CD4-positive, alpha-beta T cell treated with Interleukin-4 for 1 hour (primary cell): Measurements from ENCODE around the gene MAN1C1.
A peak's percentile ranks its signal among the peaks of the same experiment; 100 is the strongest.

Experiments
- DNase-seq, 2 donors: peaks; one replicate each; pipeline ENCODE4 v3.0.0-alpha.2; 2020 to 2022

The MAN1C1 gene

DNA sequence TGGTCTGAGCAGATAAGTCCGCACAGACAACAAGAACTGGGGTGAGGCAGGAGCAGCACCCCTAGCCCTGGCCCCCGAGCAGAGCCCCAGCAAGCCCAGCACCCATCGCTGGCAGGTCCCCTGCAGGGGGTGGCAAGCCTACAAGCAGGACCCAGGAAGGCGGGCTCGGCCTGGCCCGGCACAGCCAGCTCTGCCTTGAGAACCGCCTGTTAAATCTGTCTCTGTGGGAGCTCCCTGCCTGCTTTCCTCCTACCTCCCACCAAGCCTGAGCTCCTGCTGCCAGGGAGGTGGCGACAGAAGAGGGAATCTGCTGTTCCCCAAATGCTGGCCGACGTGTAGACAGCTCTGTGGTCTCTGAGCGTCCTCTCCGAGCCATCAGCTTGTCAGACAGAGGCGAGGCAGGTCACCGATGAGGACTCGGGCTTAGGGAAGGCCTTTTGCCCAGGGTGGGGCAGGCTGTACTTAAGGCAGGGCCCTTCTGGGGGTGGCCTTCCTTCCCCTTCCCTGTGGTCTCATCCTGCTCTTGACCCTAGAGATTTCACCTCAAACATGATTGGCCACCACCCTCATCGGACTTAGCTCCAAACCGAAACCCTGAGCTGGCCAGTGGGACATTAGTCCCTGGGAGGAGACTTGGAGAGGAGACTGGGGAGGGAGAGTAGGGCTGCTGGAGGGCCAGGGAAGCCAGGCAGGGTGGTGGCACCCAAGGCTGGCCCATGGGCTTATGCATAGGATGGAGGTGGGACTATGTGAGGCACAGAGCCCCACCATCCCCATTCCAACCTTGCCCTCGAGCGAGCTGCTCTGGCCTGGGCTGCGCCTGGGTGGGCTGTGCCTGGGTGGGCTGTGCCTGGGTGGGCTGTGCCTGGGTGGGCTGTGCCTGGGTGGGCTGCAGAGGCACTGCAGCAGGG is 191.1 kb downstream of the MAN1C1 start:
- no peak for DNase-seq

DNA sequence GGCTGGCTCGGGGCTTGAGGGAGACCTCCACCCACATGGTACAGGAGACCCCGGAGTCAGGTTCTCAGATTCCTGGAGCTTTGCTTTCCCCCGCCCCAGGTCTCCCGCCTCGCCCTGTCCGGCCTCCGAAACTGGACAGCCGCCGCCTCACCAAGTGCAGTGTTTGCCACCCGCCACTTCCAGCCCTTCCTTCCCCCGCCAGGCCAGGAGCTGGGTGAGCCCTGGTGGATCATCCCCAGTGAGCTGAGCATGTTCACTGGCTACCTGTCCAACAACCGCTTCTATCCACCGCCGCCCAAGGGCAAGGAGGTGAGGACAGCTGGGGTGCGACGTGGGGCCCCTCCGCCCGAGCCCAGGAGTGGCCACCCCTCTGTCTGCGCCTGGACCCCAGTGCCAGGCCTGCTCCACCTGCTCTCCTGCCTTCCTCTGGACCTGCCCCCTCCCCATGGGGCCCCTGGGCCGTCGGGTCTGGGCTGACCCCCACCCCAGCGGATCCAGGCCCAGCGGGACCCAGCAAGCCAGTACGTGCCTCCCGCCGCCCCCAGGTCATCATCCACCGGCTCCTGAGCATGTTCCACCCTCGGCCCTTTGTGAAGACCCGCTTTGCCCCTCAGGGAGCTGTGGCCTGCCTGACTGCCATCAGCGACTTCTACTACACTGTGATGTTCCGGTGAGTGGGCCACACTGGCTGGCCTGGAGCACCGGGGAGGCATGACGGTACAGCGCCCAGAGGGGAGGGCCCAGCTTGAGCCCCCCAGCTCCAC is 192.1 kb downstream of the MAN1C1 start:
- no peak for DNase-seq

DNA sequence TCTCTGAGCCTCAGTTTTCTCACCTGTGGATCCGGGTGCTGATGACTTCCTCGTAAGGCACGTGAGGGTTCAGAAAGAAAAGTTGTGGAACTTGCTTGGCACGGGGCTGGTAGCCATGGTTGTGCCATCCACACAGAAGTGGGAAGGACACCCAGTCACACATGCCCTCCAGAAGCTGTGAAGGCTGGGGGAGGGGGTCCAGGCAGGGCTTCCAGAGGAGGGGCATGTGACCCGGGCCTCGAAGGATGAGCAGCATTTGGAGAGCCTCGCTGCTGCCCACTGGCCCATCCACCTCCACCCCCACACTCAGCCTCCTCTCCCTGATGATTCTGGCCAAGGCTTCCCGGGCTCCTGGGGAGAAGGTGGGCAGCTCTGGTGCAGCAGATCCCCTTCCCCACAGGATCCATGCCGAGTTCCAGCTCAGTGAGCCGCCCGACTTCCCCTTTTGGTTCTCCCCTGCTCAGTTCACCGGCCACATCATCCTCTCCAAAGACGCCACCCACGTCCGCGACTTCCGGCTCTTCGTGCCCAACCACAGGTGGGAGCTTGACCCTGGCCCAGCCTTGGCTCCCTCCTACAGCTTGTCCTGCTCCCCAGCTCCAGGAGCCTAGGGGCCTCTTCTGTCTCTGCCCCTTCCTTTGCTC is 192.8 kb downstream of the MAN1C1 start:
- DNase-seq = peak in 1 of 2 donors; percentile 39

DNA sequence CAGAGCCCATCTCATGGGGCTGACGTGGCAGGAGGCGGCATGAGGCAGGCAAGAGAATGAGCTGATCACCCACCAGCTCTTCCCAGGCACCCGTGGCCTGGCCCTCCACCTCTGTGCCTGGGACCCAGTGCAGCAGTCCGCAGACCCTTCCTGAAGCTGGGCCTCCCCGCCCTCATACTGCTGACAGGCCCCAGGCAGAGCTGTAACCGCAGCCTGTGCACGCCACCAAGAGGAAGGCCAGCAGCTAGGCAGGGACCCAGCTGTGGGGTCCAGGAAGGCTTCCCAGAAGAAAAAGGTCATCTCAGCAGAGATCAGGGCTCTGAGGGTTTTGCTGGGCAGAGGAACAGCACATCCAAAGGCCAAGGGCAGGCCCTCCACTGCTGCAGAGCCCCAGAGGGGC is 193.3 kb downstream of the MAN1C1 start:
- no peak for DNase-seq

DNA sequence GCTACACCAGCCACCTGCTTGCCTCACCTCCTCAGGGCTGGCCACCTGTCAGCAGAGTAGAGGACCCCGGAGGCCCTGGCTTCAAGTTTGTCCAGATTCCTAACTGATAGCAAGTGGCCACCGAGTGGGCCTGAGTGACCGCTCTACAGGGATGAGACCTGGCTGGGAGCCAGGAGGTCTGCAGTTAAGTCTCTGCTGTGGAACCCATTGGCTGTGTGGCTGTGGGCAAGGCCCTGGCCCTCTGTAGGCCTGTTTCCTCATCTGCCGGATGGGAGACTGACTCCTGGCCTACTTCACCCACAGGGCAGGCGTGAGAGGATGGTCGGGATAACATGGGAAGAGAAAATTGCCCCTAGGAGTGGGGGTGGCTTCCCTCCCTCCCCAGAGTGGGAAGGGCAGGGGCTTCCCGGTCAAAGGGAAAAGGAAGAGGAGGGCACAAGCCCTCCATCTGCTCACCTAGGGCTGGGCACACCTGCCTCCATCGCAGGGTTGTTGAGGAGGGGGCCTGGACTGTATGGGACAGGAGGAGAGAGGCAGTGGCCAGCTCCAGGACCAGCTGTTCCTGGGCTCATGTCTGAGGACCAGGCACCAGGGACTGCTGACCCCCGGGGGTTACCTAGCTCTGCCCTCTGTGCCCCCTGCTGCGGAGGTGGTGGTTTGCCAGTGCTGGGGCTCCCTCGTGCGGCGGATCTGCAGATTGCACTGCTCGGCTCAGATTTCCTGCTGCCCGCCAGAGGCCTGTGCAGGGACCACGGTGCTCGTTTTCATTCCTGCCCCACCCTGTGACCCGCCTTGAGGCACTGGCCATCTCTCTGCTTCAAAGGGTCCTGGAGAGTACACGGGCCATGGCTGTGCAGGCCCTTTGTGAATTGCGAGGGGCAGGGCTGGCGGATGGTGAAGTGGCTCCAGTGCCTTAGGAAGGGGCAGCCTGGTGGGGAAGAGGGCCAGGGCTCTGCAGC is 194.0 kb downstream of the MAN1C1 start:
- peak; percentile 79 for DNase-seq

DNA sequence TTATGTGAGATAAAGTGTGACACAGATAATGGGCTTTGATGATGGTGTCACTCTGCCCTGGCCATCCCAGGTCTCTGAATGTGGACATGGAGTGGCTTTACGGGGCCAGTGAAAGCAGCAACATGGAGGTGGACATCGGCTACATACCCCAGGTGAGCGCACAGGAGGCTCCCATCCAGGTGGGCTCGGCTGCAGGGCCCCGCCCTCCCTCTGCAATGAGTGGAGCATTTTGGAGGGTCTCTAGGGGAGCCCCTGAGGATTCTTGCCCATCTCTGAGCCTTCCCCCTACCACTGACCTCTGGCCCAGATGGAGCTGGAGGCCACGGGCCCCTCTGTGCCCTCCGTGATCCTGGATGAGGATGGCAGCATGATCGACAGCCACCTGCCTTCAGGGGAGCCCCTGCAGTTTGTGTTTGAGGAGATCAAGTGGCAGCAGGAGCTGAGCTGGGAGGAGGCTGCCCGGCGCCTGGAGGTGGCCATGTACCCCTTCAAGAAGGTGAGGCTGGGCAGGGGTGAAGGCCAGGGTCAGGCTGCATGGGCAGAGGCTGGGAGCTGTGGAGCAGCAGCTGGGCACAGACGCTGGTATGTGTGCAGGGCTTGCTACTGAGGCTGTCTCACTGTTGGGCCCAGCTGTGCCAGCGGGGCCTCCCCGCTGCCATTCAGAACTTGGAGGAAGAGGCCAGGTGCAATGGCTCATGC is 194.9 kb downstream of the MAN1C1 start:
- DNase-seq = no peak

DNA sequence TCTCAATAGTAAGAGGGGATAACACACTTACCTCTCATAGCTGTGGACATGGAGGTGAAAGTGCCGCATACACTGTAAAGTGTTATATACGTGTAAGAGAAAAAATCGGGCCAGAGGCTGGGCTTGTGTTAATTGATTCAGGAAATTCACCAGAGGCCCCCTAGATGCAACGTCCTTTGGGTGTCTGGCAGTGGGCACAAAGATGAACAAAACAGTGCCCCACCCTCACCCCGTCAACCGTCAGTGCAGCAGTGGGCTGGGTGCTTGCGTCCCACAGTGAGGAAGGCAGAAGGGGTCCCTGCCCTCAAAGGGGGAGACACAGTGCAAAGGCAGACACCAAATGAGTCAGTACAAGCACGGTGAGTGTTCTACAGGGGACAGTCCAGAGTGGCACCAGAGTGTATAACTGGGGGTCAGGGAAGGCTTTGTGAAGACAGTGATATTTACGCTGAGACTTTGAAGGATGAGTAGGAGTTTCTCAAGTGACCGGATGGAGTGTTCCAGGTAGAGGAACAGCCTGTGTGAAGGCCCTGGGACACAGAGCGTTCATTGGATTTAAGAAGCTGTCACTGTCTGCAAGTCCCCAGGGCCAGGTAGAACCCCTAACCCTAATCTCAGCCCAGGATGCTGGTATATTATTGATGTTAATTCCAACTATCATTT is 196.6 kb downstream of the MAN1C1 start:
- DNase-seq = no peak

DNA sequence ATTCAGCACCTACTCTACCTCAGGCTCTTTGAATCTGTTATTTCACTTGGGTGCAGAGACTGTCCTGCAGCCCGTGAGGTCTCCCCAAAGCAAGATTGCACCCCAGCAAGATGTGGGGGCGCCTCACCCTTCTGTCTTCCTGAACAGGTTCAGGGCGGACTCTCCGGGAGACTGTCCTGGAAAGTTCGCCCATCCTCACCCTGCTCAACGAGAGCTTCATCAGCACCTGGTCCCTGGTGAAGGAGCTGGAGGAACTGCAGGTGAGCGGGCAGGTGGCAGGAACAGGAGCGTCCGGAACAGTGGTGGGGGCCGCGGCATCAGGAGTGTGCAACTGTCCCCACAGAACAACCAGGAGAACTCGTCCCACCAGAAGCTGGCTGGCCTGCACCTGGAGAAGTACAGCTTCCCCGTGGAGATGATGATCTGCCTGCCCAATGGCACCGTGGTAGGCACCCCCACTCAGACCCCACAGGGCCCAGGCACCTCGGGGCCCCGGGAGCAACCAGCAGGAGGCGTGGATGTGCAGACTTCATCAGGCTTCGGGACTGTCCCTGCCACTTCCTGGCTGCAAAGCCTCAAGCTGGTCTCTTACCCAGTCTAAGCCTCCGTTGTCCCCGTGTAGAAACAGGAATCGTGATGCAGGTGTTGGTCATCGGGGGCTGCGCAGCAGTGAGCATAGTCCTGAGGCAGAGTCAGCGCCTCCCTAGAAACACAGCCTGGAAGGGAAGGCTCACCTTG is 197.3 kb downstream of the MAN1C1 start:
- no peak for DNase-seq

DNA sequence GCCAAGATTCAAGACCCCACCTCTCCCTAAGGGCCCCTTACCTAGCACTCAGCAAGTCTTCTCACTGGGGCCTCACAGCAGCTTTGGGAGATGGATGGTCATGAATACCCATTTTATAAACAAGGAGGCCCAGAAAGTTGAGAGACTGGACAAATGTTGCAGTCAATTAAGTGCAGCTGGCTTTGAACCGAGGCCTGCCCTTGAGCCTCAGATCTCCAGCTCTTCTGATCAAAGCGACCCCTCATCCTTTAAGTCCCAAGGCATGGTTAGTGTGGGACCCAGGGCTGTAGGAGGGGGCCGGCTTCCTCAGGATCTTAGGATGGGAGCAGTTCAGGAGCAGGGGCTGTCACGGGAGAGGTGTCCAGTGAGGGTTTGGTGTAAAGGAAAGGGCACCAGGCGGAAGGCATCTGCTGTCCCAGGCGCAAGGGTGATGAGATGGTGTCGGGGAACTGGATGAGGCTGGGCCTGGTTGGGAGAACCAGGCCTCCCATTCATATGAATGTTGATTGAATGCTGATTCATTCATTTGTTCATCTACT is 198.0 kb downstream of the MAN1C1 start:
- no peak for DNase-seq

DNA sequence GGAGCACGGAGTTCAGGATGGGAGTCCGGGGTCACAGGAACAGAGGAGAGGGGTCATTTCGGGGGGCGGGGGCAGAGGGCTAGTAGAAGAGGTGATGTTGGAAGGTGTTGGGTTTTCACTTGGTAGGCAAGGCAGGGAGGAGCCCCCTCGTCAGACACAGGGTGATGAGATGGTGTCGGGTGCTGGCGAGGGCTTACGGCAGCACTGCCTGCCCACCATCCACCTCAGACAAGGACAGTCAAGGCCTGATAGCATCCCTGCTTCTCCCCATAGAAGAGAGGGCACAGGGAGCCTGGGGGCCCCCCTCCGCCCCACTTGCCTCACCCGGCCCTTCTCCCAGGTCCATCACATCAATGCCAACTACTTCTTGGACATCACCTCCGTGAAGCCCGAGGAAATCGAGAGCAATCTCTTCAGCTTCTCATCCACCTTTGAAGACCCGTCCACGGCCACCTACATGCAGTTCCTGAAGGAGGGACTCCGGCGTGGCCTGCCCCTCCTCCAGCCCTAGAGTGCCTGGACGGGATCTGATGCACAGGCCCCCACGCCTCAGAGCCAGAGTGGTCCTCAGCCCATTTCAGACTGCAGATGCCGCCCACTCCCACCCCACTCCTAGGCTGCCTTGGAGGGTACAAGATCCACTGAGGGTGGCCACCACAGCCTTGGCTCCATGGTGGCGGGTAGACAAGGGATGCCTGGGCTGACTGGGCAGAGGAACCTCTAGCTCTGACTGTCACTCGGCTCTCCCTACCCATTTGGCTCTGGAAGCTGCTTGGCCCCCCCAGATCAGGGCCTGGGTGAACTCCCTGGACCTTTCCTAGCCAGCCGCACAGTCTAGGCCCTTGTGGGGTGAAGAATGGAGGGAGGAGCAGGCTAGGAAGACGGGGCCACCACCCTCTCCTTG is 198.9 kb downstream of the MAN1C1 start:
- no peak for DNase-seq

DNA sequence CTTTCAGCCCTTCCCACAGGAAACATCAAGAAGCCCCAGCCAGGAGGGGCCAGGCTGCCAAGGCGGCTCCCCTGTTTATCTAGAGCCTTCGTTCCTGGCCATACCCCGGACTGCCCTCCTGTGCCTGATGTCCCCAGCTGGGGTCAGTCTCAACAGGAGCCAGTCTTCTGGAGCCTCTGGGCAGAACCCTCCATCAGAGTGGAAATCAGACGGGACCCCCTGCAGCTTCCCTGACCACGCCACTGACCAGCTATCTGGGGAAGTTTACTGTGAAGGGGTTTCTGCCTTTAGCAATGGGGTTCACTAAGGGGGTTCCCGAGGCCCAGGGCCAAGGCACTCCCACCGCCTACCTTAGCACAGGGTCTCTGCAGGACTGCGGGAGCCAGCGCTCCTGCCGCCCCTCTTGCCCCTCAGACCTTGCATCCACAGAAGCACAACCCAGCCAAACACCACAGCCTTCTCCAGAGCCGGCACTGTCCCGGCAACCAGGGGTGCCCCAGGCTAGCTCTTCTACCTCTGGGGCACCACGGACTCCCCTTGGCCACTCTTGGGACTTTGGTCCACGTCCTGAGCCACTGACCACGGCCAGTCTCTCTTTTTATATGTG is 199.6 kb downstream of the MAN1C1 start:
- DNase-seq = no peak

DNA sequence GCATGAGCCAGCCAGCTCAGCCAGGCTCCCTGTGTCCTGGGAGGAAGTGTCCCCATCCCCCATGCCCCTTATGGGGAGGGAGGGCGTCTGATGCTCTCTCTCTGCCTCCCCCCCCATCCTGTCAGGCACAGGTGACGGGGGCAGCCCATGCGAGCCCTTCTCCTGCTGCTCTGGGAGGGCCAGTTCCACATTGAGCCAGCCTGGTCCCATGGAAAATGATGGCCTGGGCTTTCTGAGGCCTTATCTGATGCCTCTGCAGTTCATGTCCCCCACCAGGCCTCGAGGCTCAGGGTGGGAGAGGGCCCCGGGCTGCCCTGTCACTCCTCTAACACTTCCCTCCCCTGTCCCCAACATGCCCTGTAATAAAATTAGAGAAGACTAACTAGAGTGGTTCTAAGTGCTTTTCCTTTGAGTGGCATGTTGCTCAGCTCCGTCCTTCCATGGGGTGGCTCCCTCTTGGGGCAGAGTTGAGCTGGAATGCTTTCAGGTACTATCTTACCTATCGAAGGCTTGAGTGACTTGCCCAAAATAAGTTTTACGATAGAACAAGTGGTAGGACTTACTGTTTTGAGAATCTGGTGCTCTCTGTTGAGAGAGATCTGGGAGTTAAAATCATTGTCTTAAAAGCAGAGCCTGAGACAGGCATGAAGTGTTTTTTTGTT is 201.4 kb downstream of the MAN1C1 start:
- no peak for DNase-seq

DNA sequence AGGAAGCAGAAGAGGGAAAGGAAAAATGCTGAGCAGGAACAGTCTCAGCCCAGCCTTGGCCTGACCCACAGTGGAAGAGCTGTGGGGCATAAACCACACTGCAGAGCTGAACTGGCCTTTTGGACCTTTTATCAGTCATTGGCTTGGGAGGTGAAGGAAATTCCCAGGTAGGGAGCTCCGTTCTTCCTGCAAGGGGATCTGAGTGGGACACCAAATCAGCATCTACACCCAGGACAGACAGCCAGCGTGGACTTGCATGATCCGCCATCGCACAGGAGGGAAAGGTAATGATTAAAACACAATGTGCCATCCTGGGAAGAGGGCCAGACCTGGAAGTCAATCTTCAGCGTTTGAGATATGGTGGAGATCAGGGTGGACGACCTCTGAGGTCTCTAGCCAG is 202.0 kb downstream of the MAN1C1 start:
- DNase-seq = no peak

DNA sequence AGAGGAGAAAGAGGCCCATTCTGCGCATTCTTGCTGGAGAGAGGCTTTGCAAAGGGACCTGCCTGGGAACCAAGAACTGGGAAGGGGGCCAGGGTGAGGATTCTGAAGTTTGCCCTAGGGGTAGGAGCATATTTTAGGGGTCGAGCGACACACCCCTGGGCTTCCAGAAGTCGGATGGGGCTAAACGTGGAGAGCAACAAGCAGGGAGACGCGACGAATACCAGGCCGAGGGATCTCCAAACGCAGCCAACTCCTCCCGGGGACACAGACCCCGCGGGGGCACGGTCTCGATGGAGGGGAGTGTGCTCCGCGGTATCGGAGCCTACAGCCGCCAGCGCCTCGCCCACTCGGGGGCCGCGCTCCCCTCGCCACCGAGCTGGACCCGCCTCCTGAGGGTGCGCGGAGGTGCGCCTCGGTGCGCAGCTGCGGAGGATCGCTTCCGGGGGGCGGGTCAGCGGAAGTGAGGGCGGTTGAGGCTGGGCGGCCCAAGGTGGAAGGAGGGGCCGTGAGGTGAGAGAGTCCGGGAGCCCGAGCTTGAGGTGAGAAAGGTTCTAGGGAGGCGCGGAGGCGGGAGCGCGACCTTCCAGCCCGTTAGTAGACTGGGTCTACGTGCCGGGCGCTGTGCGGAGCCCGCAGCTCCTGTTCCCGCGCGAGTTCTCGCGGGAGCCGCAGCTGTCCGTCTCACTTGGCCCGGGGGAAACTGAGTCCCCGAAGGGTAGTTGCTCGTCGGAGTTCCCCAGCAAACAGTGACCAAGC is 203.1 kb downstream of the MAN1C1 start, which contains the start of gene MTFR1L:
Gene MTFR1L (plus strand): TSS at position 464 of the 756 bp plus-strand sequence. CDS start 3,151 bp downstream, outside the sequence.
- peak; percentile 91 to 93 for DNase-seq

DNA sequence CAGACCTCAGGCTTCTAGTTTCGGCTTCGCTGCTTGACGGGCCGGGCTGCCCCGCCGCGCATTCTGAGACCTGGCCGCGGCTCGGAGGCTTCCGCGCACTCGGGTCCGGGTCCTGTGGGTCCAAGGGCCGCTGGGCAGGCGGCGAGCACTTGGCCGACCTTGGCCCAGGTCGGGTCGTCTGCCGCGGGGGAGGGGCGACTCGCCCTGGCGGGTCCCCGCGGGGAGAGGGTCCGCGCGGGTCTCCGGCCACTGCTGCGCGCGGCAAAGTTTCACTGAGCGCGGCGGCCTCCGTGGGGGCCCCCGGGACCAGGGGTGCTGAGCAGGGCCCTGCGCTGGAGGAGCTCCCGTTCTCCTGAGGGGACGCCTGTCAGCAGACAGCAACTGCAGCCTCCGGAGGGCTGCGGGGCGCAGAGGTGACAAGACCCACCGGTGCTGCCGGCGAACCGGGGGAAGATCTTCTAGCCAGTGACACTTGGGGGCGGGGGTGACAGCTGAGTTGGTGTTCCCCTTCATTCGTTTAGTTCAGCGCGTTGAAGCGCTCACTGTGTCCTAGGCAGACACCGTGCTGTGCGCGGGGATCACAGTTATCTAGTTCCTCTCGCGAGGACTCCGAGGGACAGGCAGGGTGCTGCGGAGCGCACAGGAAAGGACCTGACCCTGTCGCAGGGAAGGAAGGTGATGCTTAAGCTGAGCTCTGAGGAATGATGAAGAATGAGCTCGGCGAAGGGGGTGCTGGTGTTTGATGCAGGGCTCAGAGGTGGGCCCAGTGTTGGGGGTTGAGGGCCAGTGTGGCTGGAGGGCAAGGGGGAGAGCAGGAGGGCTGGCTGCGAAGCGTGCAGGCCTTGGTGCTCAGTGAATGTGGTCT is 203.9 kb downstream of the MAN1C1 start:
- peak; percentile 77 to 79 for DNase-seq

DNA sequence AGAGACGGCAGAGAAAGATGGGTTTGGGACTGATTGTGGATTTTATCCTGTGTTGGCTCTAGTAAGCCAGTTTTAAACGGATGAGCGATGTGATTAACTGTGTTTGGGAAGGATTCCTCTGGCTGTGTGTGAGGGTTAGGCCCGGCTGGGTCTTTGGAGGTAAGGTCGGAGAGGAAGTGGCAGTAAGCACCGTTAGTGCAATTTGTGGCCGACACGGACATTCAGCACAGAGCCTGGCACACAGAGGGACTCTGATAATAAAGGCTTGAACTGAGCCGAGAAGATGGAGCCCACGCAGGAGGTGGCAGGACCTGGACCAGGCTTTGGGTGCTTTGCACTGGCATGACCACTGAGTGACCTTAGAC is 204.5 kb downstream of the MAN1C1 start:
- DNase-seq = no peak
